SU-DHL-6 (cell line): ENCODE data around the gene MYH16.

Source experiments
- H2AFZ ChIP-seq: fragments of 200-600 bp; sonication (generic); 2 replicates; pipeline ENCODE4 v1.6.1; 2014; ENCODE audit warnings: low read depth, mild to moderate bottlenecking, moderate library complexity, mixed read lengths, antibody characterized with exemption, low read length; ENCODE audit not compliant: severe bottlenecking
- H3F3A ChIP-seq: fragments of 200-600 bp; shearing (Covaris generic); 2 replicates; pipeline ENCODE4 v1.6.0; 2016; ENCODE audit warnings: antibody characterized with exemption, mild to moderate bottlenecking; ENCODE audit not compliant: insufficient read depth
- H3K27ac ChIP-seq: fragments of 200-600 bp; sonication (generic); 2 replicates; pipeline ENCODE4 v1.5.1; 2016; ENCODE audit warnings: low read depth, mild to moderate bottlenecking, low read length, moderate library complexity, mixed read lengths
- H3K27me3 ChIP-seq: fragments of 200-600 bp; sonication (generic), shearing (Covaris generic); 2 replicates; pipeline ENCODE4 v1.6.0; 2014; ENCODE audit warnings: mild to moderate bottlenecking, low read length
- H3K36me3 ChIP-seq: fragments of 200-600 bp; sonication (generic); 2 replicates; pipeline ENCODE4 v1.6.1; 2014; ENCODE audit warnings: mild to moderate bottlenecking, low read length, mixed read lengths
- H3K4me2 ChIP-seq: fragments of 300-600, 200-600 bp; shearing (Covaris generic), sonication (generic); 2 replicates; pipeline ENCODE4 v1.6.0; 2014; ENCODE audit warnings: low read length, low read depth, mild to moderate bottlenecking; ENCODE audit not compliant: poor library complexity, severe bottlenecking
- H3K4me3 ChIP-seq: fragments of 200-600 bp; sonication (generic); 2 replicates; pipeline ENCODE4 v1.5.1; 2014; ENCODE audit warnings: antibody characterized with exemption, low read length, mild to moderate bottlenecking, mixed read lengths; ENCODE audit not compliant: insufficient read depth, poor library complexity, severe bottlenecking
- H3K79me2 ChIP-seq: fragments of 200-600 bp; sonication (generic); 2 replicates; pipeline ENCODE4 v1.6.1; 2014; ENCODE audit warnings: mild to moderate bottlenecking, low read length, moderate library complexity; ENCODE audit not compliant: insufficient read depth
- H3K9ac ChIP-seq: fragments of 200-600 bp; sonication (generic); 2 replicates; pipeline ENCODE4 v1.7.0; 2014; ENCODE audit warnings: mild to moderate bottlenecking, low read length
- H3K9me2 ChIP-seq: fragments of 200-600 bp; sonication (generic); replicated peaks from 2 replicates; pipeline ENCODE4 v1.6.1; 2014; ENCODE audit warnings: low read length; ENCODE audit not compliant: insufficient read depth
- H3K9me3 ChIP-seq: fragments of 200-600 bp; sonication (generic); 2 replicates; pipeline ENCODE4 v1.6.1; 2014; ENCODE audit warnings: low read length, mixed read lengths; ENCODE audit not compliant: insufficient read depth
- H4K20me1 ChIP-seq: fragments of 200-600 bp; sonication (generic); 2 replicates; pipeline ENCODE4 v1.6.1; 2014; ENCODE audit warnings: low read depth, mild to moderate bottlenecking, antibody characterized with exemption, low read length, moderate library complexity, mixed read lengths
- EZH2phosphoT487 ChIP-seq: fragments of 200-600 bp; sonication (generic), shearing (Covaris generic); conservative IDR thresholded peaks from 2 replicates; pipeline ENCODE4 v1.6.1; 2018; ENCODE audit warnings: mild to moderate bottlenecking, antibody characterized with exemption, low read length, moderate library complexity, mixed read lengths
- TF ChIP-seq, protein P1 (sequence below): fragments of 200-600 bp; sonication (generic); IDR thresholded peaks from one replicate; pipeline ENCODE4 v1.5.1; 2017; ENCODE audit warnings: antibody characterized with exemption, mild to moderate bottlenecking, low read length, moderate library complexity; ENCODE audit not compliant: insufficient read depth, poor library complexity, severe bottlenecking

MYH16 gene

DNA sequence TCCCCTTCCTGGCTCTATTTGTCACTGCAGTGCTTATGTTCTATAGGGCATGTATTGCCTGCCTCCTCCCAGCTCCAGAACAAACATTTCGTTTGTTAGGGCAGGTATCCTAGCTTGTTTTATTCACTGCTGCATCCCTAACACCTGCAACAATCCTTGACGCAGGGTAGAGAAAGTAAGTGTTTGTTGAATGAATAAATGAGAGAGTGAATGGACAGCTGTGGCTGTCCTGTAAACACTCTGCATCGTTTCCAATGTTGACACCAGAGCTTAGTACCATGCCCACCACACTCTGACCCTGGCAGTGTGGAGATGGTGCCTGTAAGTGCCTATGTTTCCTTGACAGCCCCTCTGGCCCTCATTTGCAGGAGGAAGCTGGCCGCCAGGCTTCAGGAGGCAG is 21.0 kb downstream of the MYH16 start:
- Histone ChIP-seq H3K9me2 (no peaks in the 10 kb centered on the region), H3K79me2 (no peaks in the 10 kb centered on the region), H4K20me1 (no peaks in the 10 kb centered on the region), H3K9ac (no peak overlapping the region), H3K27ac (no peak overlapping the region), H3K4me2 (no peak overlapping the region), H3K9me3 (no peaks in the 10 kb centered on the region), H3F3A (no peaks in the 10 kb centered on the region), H3K36me3 (no peaks in the 10 kb centered on the region), H3K27me3 (no peaks in the 10 kb centered on the region), H2AFZ (no peak overlapping the region), H3K4me3 (no peak overlapping the region)
- no peak for TF ChIP-seq EZH2phosphoT487
- TF ChIP-seq, protein P1, sequence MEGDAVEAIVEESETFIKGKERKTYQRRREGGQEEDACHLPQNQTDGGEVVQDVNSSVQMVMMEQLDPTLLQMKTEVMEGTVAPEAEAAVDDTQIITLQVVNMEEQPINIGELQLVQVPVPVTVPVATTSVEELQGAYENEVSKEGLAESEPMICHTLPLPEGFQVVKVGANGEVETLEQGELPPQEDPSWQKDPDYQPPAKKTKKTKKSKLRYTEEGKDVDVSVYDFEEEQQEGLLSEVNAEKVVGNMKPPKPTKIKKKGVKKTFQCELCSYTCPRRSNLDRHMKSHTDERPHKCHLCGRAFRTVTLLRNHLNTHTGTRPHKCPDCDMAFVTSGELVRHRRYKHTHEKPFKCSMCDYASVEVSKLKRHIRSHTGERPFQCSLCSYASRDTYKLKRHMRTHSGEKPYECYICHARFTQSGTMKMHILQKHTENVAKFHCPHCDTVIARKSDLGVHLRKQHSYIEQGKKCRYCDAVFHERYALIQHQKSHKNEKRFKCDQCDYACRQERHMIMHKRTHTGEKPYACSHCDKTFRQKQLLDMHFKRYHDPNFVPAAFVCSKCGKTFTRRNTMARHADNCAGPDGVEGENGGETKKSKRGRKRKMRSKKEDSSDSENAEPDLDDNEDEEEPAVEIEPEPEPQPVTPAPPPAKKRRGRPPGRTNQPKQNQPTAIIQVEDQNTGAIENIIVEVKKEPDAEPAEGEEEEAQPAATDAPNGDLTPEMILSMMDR, result no peak

DNA sequence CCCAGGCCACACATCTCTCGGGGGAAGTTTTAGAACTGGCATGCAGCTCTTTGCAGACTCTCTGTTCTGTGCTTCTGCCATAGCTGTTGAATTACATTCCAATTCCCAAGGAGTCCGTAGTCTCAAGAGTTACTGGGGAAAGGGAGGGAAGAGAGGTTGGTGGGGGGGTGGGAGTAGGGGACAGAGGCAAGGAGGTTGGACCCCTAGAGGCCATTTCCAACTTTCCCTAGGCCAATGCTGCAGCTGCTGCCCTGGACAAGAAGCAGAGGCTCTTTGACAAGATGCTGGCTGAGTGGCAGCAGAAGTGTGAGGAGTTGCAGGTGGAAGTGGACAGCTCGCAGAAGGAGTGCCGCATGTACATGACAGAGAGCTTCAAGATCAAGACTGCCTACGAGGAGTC is 23.8 kb downstream of the MYH16 start:
- TF ChIP-seq, protein P1, result no peak
- no peak for TF ChIP-seq EZH2phosphoT487
- Histone ChIP-seq H3K27ac (no peak overlapping the region), H3K9me3 (no peaks in the 10 kb centered on the region), H3K4me2 (no peak overlapping the region), H3K79me2 (no peaks in the 10 kb centered on the region), H3K36me3 (no peaks in the 10 kb centered on the region), H3K4me3 (no peak overlapping the region), H2AFZ (no peak overlapping the region), H3K9ac (no peak overlapping the region), H4K20me1 (no peaks in the 10 kb centered on the region), H3K9me2 (no peaks in the 10 kb centered on the region), H3F3A (no peaks in the 10 kb centered on the region), H3K27me3 (no peaks in the 10 kb centered on the region)

DNA sequence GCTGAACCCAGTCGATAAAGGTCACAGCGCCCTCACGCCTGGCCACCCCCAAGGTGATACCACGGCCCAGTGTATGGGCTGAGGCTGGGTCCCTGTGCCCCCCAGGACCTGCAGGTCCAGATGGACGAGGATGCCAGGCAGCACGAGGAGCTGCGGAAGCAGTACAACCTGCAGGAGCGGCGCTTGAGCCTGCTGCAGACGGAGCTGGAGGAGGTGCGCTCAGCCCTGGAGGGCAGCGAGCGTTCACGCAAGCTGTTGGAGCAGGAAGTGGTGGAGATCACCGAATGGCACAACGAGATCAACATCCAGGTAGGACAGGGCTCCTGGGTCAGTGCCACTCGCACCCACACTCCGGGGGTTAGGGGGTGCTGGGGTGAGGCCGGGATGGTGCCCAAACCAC is 28.9 kb downstream of the MYH16 start:
- Histone ChIP-seq H3K9me2 (no peaks in the 10 kb centered on the region), H3K27me3 (no peaks in the 10 kb centered on the region), H4K20me1 (no peaks in the 10 kb centered on the region), H3K27ac (no peak overlapping the region), H3K9me3 (no peaks in the 10 kb centered on the region), H3K9ac (no peak overlapping the region), H3K4me2 (no peak overlapping the region), H3K79me2 (no peaks in the 10 kb centered on the region), H3K4me3 (no peak overlapping the region), H3K36me3 (no peaks in the 10 kb centered on the region), H3F3A (no peaks in the 10 kb centered on the region), H2AFZ (no peak overlapping the region)
- TF ChIP-seq, protein P1, result no peak
- TF ChIP-seq EZH2phosphoT487, result no peak
